GM18870 (cell line): ENCODE measurements around the gene NAPB.

Source experiments
- ATAC-seq: cut with Tn5 transposase; IDR thresholded peaks from one replicate; pipeline ENCODE4 v1.9.1; 2021; ENCODE audit warnings: moderate library complexity; ENCODE audit not compliant: unreplicated experiment

Gene NAPB

GRCh38 chr20:23407781-23408464, 13.4 kb downstream of the NAPB start:
- peak; percentile 87 for ATAC-seq

- no peak for ATAC-seq
Measured at GRCh38 chr20:23406880-23407279, 14.4 kb downstream of the NAPB start.

- ATAC-seq, result no peak
Measured at GRCh38 chr20:23404196-23404595, 17.1 kb downstream of the NAPB start.

- ATAC-seq, result no peak
Measured at GRCh38 chr20:23403751-23404150, 17.5 kb downstream of the NAPB start.

- no peak for ATAC-seq
Measured at GRCh38 chr20:23401051-23401450, 20.2 kb downstream of the NAPB start.

GRCh38 chr20:23399568-23400241, 21.6 kb downstream of the NAPB start:
- peak; percentile 72 for ATAC-seq

- ATAC-seq, result no peak
Measured at GRCh38 chr20:23397961-23398360, 23.3 kb downstream of the NAPB start.

- ATAC-seq, result no peak
Measured at GRCh38 chr20:23396950-23397627, 24.2 kb downstream of the NAPB start.

- no peak for ATAC-seq
Measured at GRCh38 chr20:23393996-23394775, 27.1 kb downstream of the NAPB start.

- ATAC-seq, result no peak
Measured at GRCh38 chr20:23391707-23392310, 29.5 kb downstream of the NAPB start.

GRCh38 chr20:23390091-23390774, 31.1 kb downstream of the NAPB start:
- no peak for ATAC-seq

- ATAC-seq, result no peak
Measured at GRCh38 chr20:23387118-23387443, 34.2 kb downstream of the NAPB start.

GRCh38 chr20:23386304-23387117, 34.8 kb downstream of the NAPB start:
- ATAC-seq, result no peak

GRCh38 chr20:23381876-23382275, 39.4 kb downstream of the NAPB start:
- no peak for ATAC-seq

GRCh38 chr20:23379772-23380171, 41.5 kb downstream of the NAPB start:
- no peak for ATAC-seq

- ATAC-seq, result no peak
Measured at GRCh38 chr20:23375827-23376226, 45.5 kb downstream of the NAPB start.

GRCh38 chr20:23374441-23374840, 46.8 kb downstream of the NAPB start:
- no peak for ATAC-seq

- no peak for ATAC-seq
Measured at GRCh38 chr20:23371496-23371895, 49.8 kb downstream of the NAPB start.

- no peak for ATAC-seq
Measured at GRCh38 chr20:23370873-23371272, 50.4 kb downstream of the NAPB start.

GRCh38 chr20:23370274-23370673, 51.0 kb downstream of the NAPB start:
- ATAC-seq, result no peak
